Endometrial microvascular endothelial cells (primary cell): ENCODE measurements around the gene CIDEA. TPM values are rescaled to one million over a fixed set of nuclear protein-coding genes. Genes with fewer than 3 reads are reported as not detected.

Experiments used
- in situ Hi-C: cut with HindIII; loops from 2 replicates; pipeline ENCODE4 v1.10.0; 2017; ENCODE audit warnings: low sequenced_read_pairs, low pct_unique_long_range_greater_than_20kb; ENCODE audit errors: inconsistent ontology term
- total RNA-seq: library from RNA; depleted of rRNA; stranded (reverse); fragments of >200 nt; gene quantifications from one replicate; pipeline ENCODE4 v1.2.3, GENCODE V29; 2015; ENCODE audit errors: inconsistent ontology term

CIDEA gene
- total RNA-seq, 1 donor from 2014 or later: not detected

GRCh38 chr18:12309683-12310198, 55.6 kb downstream of the CIDEA start:
- in situ Hi-C loops: no loop called here

GRCh38 chr18:12310762-12311161, 56.6 kb downstream of the CIDEA start:
- in situ Hi-C loops: no loop called here

- in situ Hi-C loops: no loop called here
Measured at GRCh38 chr18:12312976-12313375, 58.8 kb downstream of the CIDEA start.

GRCh38 chr18:12313530-12314245, 59.5 kb downstream of the CIDEA start:
- in situ Hi-C loops: no loop called here

- in situ Hi-C loops: no loop called here
Measured at GRCh38 chr18:12314591-12315305, 60.6 kb downstream of the CIDEA start.

GRCh38 chr18:12315490-12315889, 61.3 kb downstream of the CIDEA start:
- in situ Hi-C loops: no loop called here

- in situ Hi-C loops: no loop called here
Measured at GRCh38 chr18:12315911-12316310, 61.8 kb downstream of the CIDEA start.

GRCh38 chr18:12317664-12318333, 63.6 kb downstream of the CIDEA start:
- in situ Hi-C loops: no loop called here

GRCh38 chr18:12318334-12318697, 64.2 kb downstream of the CIDEA start:
- in situ Hi-C loops: no loop called here

- in situ Hi-C loops: no loop called here
Measured at GRCh38 chr18:12318857-12319256, 64.7 kb downstream of the CIDEA start.

- in situ Hi-C loops: no loop called here
Measured at GRCh38 chr18:12321333-12321732, 67.2 kb downstream of the CIDEA start.

- in situ Hi-C loops: no loop called here
Measured at GRCh38 chr18:12324991-12325725, 71.0 kb downstream of the CIDEA start.

GRCh38 chr18:12325726-12326245, 71.6 kb downstream of the CIDEA start:
- in situ Hi-C loops: no loop called here

GRCh38 chr18:12326711-12327460, 72.7 kb downstream of the CIDEA start:
- in situ Hi-C loops: no loop called here

Other genes starting within 250 kb of the CIDEA start
- not detected for gene ANKRD62, start 160.5 kb upstream of the CIDEA start, total RNA-seq
- gene TUBB6, start 53.9 kb downstream of the CIDEA start, total RNA-seq: 1,253 TPM
- gene AFG3L2, start 122.9 kb downstream of the CIDEA start, total RNA-seq: 50.6 TPM
- gene PRELID3A, start 153.6 kb downstream of the CIDEA start, total RNA-seq: 0.84 TPM